ENCODE measurements around the gene ARHGAP15.
"Not testable (repeated sequence)": the region's sequence is repeated elsewhere in the genome, so short reads cannot be mapped to it uniquely, and the experiment has no call there.

The ARHGAP15 gene

DNA sequence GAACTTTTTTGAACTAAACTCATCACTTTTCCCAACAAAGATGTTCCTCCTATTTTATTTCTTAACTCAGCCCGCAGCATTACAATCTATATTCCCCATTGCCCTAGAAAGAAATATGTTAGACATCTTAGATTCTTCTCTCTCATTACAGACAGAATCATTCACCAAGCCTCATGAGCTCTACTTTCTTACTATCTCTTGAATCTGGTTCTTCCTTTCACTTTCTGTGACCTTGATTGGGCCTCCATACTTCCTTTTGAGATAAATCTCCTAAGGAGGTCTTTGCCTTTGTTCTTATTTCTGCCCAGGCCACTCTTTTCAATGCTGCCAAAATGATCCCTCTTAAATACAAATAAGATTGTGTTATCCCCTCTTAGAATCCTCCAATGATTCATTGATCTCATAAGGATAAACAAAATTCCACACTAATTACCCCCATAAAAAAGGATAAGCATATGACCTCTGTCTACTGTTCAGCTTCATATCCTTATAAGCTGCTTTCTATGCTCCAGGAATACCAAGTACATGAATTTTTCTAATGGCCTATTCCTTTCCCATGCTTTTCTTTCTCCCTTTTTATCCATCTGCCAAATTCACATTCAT, 400.0 kb downstream of the ARHGAP15 start:
- DNase-seq (ENCODE audit: low spot score), result no peak

DNA sequence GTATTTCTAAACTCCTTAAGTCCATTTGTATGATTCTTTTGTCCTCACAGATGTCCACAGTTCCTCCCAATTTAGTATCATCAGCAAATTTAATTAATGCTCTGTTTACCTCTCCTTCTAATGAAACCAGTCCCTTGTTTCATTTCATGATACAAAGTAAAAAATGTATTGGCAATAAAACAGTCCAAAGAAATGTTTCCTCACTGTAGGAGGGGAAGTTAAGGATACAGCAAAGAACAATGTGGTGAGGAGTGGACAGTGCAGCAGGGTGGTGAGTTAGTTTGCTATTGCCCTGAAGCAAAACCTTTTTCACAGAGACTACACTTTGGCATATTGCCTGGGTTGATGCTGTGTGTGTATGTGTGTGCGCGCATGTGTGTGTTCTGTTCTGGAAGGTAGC, 401.5 kb downstream of the ARHGAP15 start:
- DNase-seq (ENCODE audit: low spot score), result no peak

DNA sequence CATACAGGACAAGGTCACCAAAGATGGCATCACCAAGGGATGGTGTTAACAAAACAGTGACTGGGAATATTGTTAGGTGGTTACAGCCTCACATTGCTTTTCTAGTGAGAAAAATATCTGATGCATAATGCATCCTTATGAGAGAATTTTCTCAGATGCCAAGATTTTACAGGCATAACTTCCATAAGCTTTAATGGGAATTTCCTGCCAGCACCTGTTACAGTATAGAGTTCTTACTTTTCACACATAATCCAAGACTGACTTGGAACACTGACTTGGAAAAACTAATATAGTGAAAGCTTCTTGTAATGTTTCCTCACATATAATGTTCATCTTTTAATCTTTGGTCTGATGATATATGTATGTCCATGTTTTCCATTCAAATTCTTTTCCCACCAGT, 402.8 kb downstream of the ARHGAP15 start:
- no peak for DNase-seq (ENCODE audit: low spot score)

DNA sequence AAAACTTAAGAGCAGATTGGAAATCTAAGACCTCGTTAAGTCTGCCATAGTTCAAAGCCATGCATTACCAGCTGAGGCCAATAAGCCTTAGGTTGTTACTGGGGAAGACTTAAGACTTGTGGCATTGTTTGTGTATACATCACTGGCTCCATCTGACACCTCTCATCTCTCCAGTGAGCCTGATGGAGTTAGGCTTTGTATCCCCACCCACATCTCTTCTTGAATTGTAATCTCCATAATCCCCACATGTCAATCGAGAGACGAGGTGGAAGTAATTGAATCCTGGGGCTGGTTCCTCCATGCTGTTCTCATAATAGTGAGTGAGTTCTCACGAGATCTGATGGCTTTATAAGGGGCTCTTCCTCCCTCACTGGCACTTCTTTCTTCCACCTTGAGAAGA, 404.6 kb downstream of the ARHGAP15 start:
- DNase-seq (ENCODE audit: low spot score), result no peak

DNA sequence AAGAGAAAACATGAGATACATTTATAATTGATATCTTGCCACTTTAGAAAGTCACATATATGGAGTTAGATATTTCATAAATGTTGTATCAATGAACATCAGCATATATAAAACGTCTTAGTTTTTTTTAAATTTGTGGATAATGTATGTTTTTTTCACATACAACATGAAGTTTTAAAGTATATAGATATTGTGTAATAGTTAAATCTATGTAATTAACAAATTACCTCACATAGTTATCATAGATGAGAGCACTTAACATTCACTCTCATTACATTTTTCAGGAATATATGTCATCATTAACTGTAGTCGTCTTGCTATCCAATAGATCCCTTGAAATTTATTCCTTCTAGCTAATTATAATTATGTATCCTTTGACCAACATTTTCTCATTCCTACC, 406.6 kb downstream of the ARHGAP15 start:
- DNase-seq (ENCODE audit: low spot score), result no peak

DNA sequence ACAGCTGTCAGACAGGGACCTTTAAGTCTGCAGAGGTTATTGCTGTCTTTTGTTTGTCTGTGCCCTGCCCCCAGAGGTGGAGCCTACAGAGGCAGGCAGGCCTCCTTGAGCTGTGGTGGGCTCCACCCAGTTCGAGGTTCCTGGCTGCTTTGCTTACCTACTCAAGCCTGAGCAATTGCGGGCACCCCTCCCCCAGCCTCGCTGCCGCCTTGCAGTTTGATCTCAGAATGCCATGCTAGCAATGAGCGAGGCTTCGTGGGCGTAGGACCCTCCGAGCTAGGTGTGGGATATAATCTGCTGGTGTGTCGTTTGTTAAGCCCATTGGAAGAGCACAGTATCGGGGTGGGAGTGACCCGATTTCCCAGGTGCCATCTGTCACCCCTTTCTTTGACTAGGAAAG, 412.7 kb downstream of the ARHGAP15 start:
- not testable (repeated sequence) for DNase-seq (ENCODE audit: low spot score)

DNA sequence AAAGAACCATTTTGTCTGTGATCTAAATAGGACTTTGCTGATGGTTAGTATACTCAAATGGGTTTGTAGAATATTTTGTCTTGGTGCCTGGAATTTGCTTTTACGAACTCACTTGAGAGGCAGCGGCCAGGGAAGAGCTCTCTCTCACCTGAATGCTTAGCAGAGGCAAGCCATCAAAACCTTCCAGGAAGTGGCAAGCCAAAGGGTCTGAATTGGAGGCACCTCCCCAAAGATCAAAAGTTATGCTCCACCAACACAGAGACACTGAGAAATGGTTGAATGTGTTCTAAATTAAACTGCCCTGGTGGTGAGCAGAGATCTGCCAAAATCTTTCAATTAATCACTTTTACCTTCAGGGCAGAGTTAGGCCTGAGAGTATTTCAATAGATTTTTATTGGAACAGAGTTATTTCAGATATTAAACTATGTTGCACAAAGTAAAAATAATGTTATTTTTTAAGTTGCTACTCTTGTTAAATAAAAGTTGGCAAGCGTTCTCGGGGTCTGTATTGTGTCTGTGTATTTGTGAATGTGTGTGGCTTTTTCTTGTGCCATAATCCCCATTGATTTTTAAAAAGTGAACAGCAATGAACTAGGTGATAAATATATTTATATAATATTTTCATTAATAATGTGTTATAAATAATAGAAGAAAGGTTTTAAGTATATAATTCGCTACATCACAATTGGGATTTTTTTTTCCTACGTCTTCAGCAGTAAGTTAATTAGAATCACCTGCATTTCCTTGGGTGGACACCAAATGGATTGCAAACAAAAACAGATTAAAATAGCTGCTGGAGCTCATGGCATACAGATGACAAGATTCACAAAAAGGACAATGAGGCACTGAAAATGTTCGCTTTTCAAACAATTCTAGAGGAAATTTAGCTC, 416.1 kb downstream of the ARHGAP15 start:
- no peak for DNase-seq (ENCODE audit: low spot score)

DNA sequence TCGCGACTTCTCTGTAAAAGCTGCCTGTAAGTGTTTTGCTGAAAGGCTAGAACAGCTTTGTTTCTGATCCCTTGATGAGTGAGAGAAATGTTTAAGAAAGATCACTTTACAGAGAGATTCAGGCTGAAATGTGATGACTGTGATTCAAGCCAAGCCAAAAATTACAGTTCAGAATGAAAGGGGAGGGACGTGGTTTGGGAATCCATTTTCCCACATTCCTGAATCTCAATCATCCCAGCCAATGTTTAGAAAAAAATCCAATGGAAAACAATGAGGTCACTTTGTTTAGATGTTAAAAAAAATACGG, 416.7 kb downstream of the ARHGAP15 start:
- no peak for DNase-seq (ENCODE audit: low spot score)

DNA sequence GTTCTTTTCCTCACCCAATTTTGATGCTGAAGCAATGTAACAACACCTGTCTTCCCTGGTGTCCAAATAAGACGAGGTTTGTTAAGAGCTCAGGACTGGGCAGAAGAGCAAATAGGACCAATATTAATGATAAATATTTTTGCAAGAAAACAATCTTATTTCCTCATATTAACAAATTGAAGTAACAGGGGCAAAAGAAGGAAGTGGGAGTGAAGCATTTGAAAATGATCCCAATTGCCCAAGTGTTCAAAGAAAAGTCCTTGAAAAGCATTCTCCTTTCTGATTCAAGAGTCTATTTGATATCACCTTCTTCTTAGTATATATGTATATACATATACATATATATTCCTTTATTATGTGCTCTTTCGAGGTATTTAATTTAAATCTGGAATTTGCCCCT, 418.8 kb downstream of the ARHGAP15 start:
- DNase-seq (ENCODE audit: low spot score), result no peak

DNA sequence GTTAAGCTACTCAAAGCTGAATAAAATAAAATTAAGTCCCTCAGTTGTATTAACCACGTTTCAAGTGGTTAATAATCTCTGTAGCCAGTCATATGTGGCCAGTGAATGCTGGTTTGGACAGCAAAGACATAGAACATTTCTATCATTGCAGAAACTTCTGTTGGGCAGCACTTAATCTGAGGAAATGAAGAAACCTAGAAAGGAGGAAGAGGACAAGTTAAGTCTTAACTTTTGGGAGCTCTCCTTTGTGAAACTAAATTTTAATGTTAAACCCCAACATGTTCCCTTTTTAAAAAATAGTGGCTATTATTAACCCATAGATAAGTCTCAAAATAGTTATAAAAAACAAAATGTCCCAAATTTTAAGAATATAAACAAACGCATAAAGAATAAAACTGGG, 421.3 kb downstream of the ARHGAP15 start:
- DNase-seq (ENCODE audit: low spot score), result no peak

DNA sequence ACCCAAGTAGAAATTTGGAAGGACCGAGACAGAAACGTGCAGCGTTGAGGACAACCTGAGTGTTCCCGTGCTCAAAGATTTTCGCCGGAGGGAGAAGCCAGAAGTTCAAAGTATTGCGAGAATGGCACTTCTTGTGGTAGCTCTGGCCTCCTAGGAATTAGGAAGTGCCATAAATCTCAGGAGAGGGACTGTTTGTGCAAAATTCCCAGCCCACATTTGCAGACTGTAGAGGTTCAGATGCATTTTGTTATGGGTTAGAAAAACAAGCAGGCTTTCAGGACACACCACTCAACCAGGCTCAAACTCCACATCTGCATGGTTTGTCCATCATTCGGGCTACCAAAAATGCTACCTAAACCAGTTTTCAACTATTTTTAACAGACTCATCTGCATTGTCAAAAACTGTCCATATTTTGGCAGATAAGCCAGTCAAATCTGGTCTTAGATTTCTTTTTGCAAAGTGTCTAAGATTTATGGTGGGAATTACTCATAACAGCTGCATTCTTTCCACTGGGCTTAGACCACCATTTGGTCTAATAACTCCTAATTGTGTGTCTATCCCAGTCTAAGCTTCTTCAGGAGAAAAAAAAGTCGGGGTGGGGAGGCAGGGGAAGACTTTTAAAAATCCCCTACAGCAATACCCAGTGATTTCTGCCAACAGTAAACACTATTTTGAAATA, 422.9 kb downstream of the ARHGAP15 start:
- no peak for DNase-seq (ENCODE audit: low spot score)

DNA sequence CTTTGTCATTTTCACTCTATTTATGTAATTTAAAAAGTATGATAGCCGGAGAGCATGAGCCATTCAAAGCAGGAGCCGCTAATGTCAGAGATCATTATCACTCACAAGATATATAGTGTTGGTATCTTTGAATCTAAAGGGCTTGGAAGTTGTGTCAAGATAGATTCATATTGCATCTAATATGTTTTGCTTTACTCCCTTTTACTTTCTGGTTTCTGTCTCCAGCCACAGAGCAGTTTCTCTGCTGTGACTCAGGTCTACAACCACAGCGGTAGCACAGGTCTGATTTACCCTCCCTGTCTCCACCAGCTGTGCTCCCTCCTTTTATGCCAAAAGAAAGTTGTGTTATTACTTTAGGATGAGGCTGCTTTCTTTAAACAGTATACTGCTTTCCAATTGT, 424.0 kb downstream of the ARHGAP15 start:
- DNase-seq (ENCODE audit: low spot score), result no peak

DNA sequence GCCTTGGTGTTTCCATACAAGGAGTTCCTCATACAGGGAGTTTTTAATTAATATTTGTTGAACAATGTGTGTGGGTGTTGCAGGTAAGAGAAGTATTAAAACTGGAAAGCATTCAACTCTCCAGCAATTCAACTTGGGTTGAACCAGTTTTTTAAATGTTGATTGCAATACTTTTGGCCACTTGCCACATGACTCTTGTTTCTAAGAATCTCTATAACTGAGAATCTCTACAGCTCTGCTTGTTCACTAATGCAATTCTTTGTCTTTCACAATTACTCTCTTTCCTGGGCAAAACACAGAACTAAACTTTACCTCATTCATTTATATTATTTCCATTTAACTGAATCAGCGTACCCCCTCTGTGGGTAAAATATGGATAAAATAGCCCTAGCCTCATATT, 429.4 kb downstream of the ARHGAP15 start:
- no peak for DNase-seq (ENCODE audit: low spot score)

DNA sequence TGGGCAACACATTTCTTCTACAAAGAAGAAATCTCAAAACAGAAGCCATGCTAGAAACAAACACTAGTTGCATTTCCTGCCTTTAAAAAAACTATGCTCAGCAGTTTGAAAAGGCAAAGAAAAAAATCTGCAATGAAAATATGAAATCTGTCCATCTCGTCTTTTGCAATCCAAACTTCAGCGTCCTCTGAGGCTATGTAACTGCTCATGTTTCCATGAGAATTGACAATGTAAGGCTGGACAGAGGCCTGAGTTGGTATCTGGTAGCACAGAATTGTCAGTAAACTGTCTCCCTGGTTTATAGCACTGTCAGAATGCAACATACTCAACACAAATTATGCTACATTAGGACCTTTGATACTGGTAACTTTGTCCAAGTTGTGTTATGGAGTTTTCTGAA, 429.9 kb downstream of the ARHGAP15 start:
- DNase-seq (ENCODE audit: low spot score), result no peak

DNA sequence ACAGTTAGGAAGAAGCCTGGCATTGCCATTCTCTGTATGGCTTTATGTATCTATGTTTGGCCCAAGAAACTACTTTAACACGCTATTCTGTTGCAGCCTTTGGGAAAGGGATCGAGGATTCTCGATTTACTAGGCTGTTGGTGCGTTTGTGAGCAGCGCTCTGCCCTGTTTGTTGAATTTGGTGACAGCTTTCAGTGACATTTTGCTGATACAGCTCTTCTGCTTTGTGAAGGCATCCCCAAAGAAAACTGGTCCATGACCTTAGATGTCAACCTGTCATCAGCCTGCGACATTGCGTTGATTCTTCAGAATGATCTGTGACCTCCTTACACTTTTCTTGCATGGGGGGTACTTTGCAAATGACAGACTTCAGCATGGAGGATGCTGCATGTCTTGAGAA, 431.5 kb downstream of the ARHGAP15 start:
- no peak for DNase-seq (ENCODE audit: low spot score)

DNA sequence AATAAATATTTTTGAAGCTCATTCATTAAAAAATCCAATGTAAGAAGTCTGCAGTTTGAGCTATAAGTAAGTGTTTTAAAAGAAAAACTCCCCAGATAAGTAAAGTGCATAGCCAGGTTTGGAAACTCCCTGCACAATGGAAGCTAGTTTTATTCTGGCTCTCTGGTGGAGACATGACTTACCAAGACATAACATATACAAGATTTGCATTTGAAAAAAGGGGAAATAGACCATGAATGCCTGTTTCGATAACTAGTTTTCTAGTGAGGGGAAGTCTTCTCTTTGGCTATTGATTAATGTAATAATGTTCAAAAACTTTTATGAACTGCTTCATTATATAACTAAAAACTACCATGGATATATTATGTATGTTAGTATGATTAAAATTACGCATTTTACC, 435.2 kb downstream of the ARHGAP15 start:
- no peak for DNase-seq (ENCODE audit: low spot score)

DNA sequence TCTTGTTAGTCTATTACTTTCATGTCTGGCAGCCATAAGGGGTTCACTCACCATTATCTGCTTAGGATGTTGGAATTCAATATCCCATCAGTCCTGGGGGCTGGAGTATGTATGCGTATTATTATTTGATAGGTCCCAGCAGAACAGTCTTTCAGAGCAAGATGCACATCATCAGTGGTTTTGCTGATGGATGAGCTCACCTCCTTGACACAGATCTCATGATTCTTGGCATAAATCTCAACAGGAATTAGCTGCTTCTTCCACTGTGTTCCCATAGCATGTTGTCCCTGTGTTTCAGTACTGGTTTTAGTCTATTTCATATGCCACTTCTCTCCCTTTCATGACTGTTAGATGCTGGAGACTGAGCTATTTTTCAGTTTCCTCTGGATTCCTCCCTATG, 442.5 kb downstream of the ARHGAP15 start:
- no peak for DNase-seq (ENCODE audit: low spot score)

DNA sequence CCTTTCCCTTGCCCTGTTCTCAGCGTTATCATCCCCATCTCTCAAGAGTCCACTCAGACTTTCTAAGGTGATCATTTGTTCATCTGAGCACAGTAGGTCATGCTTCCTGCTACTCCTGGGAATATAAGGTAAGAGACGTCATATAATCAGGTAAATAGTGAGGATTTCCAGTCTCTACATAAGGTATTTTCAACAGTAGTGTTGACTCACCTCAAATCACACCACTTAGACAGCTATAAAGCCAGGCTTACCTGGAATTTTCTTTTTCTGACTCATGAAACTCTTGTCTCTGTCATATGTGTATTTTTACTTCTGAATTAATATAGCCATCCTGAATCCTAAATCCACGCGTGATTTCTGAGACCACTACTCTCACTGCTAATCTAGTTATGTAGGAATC, 443.2 kb downstream of the ARHGAP15 start:
- no peak for DNase-seq (ENCODE audit: low spot score)

DNA sequence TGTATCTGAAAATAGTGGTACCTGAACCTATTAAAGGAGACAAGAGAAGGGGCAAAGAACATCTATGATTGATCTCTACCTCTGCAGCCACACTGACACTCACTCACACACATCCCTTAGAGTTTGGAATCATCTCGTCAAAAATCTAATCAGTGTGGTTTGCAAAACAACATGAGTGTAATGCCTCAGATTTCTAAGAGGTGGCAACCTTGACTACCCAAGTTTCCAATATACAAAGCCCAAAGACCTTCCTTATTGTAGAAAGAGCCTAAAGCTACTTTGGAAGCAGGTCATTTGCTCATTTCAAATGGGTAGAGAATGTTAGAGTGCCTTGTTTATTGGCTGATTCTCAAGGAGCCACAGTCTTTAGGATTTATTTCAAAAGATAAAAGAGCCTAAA, 444.9 kb downstream of the ARHGAP15 start:
- no peak for DNase-seq (ENCODE audit: low spot score)

DNA sequence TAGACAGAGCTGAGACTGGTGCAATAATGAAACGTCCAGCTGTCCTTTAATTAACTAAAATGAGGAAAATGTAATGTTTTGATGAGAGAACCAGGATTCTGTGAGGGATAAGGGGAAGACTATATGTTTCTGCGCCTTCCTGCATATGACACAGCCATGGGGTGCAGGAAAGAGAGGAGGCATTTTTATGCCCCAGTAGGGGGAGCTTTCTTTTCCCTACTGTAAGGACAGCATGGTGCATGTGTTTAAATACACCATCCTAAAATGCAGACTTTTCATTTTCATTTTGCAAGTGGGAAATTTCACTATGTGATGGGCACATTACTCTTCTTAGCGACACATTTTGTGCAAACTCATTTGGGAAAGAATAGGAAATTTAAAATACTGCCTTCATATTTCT, 446.1 kb downstream of the ARHGAP15 start:
- peak; percentile 2 for DNase-seq (ENCODE audit: low spot score)

DNA sequence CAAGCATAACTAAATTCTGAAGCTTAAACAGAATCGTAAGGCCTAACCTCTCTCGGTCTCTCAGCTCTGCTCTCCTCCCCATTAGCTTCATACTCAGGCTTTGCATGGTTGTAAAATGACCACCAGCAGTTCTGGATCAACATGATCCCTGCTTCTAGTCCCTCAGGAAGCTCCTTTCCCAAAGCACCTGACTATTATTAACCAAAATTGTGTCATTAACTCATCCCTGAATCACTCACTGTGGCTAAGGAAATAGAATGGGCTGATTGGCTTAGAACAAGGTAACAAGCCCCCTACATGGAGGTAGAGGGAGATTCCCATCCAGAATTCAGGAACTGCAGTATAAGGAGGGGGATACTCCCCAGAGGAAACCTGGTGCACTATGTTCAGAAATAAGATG, 448.3 kb downstream of the ARHGAP15 start:
- no peak for DNase-seq (ENCODE audit: low spot score)

DNA sequence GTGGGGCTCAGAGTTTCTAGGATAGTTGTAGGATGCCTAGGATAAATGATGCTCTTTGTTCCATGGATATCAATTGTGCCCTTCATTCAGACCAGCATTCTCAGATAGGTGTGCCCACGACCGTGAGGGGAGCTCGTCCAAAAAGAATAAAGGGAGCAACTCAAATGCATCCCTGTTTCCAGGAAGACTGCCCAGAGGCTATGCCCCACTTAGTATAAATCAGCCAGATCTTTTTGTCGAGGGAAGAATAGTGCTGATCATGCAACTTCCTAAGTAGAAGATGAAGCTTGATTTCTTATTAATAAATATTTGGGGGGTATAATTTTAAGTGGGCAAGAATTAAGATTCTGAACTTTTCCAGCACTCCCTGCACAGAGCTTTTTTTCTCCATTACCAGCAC, 450.2 kb downstream of the ARHGAP15 start:
- no peak for DNase-seq (ENCODE audit: low spot score)

DNA sequence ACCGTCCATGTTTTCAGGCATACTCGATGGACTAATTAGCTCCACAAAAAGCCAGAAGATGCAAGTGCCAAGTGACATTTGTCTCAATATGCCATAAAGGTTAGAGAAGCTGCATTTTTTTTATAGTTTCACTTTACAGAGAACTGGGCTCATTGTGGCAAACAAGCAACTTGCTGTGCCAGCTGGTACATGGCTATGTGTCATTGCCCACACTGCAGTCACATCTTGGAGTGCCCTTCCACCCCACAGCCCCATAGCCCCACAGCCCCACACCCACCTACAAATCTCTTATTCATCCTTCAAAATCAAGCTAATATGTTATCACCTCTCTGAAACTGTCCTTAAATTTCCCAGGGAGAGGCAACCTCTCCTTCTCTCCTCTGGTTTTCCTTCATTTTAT, 451.9 kb downstream of the ARHGAP15 start:
- DNase-seq (ENCODE audit: low spot score), result no peak
